Measurements from ENCODE around the gene AMIGO2.
"Not testable (repeated sequence)": the region's sequence is repeated elsewhere in the genome, so short reads cannot be mapped to it uniquely, and the experiment has no call there.

The AMIGO2 gene

DNA sequence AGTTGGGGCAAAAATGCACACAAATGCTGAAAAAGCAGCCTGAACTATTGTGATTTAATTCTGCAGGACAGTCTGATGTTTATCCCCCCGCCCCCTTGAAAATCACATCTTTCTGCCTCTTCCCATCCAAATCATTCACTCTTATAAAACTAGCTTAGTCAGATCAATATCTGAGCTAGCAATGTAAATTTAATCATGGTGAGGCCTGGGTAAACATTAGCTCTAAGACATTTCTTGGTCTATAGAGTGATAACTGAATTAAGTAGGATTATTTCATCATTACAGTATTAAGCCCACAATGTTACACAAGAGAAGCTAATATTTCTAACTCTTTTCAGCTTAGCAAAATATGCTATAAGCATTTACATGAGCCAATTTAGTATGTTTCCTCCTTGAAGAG, 9.4 kb downstream of the AMIGO2 start:
- no peak for DNase-seq

DNA sequence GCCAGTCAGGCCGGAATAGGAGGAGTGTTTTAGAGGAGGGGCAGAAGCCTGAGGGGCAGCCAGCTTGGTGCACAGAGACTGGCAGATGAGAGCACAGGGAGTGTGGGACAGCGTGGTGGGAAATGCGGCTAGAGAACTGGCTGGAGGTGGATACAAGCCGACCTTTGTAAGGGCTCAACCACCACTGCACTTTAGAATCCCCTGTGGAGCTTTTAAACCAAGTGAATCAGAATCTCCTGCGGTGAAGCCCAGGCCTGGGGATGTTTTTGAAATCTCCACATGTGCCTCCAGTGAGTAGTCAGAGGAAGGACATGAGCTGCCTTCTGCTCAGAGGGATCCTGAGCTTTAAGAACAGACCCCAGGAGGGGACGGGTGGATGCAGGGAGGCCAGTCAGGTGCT, 11.2 kb downstream of the AMIGO2 start:
- DNase-seq, result no peak

DNA sequence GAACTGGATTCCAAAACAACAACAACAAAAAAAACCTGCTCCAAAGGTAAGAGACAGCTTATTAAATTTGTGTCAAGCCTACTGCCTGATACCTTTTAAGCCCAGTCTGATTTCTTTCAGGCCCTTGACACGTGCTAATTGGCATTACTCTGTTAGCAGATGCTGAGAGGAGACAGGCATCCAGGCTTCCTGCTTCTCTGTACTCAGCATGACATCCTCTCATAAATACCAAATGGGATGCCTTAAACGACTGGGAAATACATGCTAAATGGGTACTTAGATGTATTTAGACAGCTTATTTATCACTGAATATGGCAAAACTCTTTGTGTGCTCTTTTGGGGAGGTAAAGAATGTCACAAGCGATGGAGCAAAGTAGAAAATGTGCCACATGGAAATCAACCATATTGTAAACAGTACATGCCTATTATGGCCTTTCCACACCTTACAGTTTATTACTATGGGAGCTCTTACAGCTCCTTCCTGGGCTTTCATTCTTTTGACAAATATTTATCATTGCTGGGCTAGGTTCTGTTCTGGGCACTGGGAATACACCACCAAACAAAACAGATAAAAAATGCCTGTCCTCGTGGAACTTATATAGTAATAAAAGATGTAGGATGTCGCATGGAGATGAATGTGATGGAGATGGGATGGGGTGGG, 11.9 kb downstream of the AMIGO2 start:
- DNase-seq, result no peak

DNA sequence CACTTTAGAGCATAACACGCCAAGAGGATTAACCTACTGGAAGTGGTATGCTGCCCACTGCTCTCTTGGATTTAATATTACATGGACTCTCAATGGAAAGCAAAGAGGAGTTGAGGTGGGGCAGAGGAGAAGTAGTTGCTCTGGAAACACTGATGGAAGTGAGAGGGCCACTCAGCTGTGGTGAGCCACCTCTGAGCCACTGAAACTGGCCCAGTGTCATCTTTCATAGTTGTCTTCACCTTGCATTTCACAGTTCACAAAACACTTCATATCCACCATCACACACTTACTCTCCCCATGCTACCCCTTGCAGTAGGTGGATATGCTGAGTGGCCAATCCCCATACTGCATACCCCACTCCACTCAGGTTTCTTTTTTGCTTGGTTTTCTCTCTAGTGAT, 12.6 kb downstream of the AMIGO2 start:
- DNase-seq, result no peak

DNA sequence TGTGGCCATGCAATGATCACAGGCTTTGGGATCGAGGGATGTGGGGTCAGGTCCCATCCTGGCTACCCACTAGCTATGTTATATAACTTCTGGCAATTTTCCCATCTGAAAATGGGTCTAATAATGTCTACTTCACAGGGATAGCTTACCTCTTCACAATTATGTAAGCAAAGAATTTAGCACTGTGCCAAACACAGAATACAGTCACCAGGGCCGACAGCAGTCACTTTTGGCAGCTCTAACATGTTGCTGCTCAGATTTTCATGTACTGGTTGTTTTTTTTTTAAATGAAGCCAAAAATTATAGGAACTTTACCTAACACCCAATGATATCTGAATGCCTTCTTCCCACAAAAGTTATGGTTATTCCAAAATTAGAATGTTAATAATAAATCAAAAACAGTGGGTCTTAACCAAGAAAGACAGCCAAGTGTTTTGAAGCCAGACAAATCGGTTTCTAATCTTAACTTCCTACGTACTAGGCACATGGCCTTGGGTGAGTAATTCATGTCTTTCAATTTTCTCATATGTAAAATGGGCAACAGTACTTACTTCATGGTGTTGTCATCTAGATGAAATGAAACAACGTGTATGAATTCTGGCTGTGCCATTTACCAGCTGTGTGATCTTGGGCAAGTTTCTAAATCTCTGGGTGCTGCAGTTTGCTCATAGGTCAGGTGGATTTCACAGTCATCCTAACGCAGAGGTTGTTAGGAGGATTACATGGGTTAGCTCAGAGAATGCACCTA, 13.3 kb downstream of the AMIGO2 start:
- no peak for DNase-seq

DNA sequence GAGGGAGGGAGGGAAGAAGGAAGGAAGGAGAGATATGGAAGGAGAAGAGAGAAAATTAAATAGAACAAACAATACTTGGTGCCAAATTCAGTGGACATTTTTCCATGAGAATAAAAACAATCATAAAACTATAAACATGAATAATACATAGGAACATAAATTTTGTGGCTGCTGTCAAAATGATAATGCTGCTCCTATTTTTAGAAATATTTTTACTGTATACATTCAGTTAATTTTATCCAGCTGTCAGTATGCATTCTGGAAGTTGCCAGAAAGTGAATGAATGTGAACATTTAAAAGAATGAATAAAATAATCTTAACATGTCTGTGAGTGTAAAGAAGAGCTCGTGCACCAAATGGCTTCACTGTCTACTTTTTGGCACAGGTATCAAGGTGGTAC, 14.2 kb downstream of the AMIGO2 start:
- DNase-seq, result no peak

DNA sequence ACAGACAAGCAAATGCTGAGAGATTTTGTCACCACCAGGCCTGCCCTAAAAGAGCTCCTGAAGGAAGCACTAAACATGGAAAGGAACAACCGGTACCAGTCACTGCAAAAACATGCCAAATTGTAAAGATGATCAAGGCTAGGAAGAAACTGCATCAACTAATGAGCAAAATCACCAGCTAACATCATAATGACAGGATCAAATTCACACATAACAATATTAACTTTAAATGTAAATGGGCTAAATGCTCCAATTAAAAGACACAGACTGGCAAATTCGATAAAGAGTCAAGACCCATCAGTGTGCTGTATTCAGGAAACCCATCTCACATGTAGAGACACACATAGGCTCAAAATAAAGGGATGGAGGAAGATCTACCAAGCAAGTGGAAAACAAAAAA, 21.1 kb downstream of the AMIGO2 start:
- not testable (repeated sequence) for DNase-seq

DNA sequence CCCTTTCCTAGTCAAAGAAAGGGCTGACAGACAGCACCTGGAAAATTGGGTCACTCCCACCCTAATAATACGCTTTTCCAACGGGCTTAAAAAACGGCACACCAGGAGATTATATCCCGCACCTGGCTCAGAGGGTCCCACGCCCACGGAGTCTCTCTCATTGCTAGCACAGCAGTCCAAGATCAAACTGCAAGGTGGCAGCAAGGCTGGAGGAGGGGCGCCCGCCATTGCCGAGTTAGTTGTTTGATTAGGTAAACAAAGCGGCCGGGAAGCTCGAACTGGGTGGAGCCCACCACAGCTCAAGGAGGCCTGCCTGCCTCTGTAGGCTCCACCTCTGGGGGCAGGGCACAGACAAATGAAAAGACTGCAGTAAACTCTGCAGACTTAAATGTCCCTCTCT, 22.8 kb downstream of the AMIGO2 start:
- not testable (repeated sequence) for DNase-seq

DNA sequence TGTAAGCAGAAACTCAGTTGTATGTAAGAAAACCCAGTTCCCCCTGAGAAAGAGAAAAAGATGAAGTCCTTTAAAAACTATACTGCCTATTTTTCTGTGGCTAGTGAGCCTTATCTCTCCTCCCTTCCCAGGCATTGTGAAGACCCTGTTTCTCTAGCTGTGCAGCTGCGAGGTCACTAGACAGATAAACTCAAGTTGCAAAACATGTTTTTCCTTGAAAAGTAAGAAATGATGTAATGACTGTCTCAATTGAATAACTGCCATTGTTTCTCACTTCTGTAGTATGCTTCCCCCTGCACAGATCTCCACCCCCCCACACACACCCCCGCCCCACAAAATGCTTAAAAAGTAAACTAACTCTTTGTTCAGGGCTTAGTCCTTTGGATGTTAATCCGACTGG, 23.9 kb downstream of the AMIGO2 start:
- not testable (repeated sequence) for DNase-seq

DNA sequence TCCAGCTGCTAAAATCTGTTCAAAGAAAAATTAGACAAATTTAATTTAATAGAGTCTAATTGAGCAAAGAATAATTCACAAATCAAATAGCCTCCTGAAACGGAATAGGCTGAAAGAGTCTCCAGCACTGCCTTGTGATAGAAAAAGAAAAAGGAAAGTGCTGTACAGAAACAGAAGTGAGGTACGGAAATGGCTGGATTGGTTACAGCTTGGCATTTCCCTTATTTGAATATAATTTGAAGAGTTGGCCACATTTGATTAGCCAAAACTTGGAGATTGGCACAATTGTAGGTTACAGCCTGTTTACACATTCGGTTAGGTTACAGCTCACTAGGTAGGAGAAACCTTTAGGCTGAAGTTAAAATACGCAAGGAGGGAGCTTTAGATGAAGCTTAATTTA, 25.1 kb downstream of the AMIGO2 start:
- no peak for DNase-seq

DNA sequence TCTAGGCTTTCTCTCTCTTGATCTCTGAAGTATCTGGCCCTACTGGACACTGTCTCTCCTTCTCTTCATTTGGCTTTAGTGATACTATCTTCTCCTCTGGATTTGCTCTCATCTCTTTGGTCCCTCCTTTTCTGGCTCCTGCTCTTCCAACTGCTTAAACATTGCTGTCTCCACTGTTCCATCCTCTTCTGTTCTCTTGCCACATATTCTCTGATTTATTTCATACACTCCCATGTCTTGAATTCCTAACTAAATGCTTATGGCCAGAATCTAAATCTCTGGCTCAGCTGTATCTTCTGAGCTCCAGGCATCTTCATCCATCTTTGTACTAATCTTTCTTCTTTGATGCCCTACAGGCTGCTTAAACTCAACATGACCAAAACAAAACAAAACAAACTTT, 25.8 kb downstream of the AMIGO2 start:
- no peak for DNase-seq

DNA sequence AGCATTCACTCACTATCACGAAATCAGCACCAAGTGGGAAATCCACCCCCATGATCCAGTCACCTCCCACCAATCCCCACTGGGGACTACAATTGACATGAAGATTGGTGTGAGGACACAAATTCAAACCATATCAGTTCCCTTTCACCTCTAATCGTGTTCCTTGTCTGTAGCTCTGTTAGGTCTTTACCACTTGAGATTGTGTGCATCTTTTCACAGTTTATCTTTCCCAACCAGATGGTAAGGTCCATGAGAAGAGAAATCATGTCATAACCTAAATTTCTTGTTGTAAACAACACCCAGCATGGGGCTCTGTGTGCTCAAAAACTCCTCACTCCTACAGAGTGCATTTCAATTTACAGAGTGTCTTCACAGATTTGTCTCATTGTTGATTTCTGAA, 27.5 kb downstream of the AMIGO2 start:
- no peak for DNase-seq

DNA sequence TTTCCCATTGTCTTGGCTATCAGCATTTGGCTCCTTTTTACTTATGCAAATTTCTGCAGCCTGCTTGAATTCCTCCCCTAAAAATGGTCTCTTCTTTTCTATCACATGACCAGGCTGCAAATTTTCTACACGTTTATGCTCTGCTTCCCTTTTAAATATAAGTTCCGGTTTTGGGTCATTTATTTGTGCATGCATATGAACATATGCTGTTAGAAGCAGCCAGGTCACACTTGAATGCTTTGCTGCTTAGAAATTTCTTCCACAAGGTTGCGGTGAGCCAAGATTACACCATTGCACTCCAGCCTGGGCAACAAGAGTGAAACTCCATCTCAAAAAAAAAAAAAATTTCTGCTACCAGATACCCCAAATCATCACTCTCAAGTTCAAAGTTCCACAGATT, 28.5 kb downstream of the AMIGO2 start:
- DNase-seq, result not testable (repeated sequence)

DNA sequence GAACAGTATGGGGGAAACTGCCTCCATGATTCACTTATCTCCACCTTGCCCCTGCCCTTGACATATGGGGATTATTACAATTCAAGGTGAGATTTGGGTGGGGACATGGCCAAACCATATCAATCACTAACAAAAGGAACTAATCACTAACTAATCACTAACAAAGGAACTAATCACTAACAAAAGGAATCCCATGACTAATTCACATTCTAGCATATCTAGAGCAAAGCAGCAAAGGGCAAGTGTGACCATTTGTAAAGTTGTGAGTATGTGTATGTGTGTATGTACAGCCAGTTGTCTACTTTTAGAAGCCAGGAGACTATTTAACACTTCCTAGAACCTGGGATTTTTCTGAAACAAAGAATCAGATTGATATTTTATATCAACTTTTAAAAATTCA, 31.2 kb downstream of the AMIGO2 start:
- DNase-seq, result no peak

DNA sequence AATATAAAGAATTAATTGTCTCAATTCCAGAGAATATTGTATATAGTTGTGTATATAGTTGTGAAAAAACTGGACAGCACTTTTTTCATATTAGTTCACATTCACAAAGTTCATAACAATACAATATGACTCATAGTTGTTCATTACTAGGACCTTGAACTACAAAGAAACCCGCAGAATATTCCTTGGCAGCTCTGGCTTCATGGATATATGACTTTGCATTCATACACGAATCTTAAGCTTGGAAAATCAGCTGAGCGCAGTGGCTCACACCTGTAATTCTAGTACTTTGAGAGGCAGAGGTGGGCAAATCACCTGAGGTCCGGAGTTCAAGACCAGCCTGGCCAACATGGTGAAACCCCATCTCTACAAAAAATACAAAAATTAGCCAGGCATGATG, 38.4 kb downstream of the AMIGO2 start:
- DNase-seq, result no peak

DNA sequence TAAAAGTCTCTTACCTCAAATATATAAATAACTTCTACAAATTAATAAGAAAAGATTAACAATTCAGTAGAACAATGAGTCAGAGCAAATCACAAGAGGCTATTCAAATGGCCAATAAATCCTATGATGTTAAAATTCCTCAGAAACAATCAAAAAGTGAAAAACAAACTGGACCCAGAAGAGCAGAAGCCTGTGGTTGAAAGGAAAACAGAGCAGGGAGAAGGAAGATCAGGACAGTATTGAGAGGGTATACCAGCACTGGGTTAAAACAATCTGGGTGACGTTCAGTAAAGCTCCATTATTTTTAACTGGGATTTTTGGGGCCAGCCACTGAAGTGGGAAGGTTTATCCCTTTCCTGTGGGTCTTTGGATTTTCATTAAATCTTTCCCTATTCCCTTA, 40.0 kb downstream of the AMIGO2 start:
- no peak for DNase-seq

DNA sequence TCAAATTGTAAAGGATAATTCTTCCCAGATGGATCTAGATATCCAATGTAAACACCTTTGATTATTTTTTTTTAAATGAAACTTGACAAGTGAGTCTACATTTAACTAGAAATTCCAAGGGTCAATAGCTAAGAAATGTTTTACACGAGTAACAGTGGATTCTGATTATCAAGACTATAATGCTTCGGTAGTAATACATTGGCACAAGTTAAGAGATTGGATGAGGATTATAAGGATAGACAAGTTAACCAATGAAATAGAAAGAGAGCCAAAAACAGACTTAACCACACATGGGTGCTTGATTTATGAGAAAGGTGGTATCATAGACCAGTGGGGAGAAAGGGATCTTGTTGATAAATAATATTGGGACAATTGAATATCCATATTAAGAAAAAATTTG, 40.7 kb downstream of the AMIGO2 start:
- DNase-seq, result no peak

DNA sequence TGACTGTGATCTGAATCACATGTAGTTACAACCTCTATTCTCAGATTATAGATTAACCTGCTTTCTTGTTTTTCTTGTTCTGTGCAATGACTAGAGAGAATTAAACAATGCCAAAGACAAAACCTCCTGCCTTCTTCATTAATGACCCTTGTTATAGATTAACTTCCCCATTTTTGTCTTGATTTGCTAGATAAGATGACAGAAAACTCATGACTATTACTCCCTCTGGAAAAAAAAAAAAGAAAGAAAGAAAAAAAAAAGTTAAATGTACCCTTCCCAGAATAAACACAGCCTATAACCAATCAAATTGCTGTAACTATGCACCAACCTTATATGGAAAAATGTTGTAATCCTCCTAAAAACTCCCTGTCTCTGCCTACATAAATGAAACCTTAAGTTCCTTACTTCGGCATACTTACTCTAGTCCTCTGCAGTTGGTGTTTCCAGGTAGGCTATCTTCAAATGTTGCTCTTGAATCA, 41.5 kb downstream of the AMIGO2 start:
- no peak for DNase-seq

DNA sequence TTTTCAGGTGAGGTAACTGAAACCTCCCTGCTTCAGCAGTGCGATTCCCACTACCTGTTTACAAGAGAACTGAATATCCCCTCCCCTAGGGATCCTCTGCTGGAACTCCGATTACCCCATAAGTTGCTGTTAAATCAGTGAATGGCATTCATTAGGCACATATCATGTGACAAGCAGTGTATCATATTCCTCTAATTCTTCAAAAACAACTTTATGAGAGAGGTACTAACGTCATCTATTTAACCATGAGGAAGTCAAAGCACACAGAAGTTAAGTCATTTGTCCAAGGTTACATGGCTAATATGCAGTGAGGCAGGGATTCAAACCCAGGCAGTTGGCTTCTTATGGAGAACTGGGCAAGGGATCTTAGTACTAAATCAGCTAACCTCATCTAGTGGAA, 44.3 kb downstream of the AMIGO2 start:
- no peak for DNase-seq

DNA sequence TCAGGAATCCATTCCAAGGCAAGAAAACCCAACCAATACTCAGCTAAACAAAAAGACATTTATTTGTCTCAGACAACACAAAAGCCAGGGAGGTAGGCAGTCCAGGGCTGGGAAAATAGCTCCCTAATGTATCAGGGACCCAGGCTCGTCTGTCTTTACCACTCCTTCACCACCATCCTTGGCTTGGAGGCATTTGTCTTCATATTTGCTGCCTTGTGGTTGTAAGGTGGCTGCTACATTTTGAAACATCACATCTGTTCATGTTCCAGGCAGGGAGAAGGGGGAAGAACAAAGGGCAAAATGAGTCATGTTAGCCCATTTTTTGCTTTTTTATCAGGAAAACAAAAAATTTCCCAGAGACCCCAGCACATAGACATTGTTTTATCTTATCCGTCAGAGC, 45.1 kb downstream of the AMIGO2 start:
- DNase-seq, result no peak

DNA sequence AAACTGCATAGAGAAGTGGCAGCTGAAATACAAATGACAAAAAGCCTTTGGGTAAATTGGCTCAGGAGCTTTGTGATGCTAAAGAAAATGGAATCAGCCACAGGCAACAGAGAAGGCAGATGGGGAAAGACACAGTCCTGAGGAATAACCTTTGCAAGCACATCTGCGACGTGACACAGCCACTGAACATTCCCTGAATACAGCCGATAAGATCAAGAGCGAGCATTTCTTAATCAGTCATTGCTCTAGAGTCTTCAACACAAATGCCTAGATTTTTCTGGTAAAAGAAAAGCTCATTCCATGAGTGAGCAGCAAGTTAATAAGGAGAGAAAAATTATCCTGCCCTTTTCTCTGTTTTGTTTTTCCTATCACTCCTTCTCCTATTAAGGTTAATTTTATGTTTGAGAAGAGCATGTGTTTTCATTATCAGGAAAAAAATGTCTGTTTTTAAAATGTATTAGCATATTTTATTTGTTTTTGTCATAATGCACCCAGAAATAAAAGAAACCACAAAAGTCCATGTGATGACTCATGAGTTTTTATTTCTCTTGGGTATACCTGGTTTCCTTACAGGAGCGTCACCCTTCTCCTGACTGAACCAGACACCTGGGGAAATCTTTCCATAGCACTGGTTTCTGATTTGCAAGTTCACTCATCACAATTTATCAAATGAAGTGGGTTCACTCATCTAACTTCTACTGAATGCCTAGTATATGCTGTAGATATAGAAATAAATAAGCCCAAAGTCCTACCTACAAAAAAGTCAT, 45.8 kb downstream of the AMIGO2 start:
- DNase-seq, result no peak

DNA sequence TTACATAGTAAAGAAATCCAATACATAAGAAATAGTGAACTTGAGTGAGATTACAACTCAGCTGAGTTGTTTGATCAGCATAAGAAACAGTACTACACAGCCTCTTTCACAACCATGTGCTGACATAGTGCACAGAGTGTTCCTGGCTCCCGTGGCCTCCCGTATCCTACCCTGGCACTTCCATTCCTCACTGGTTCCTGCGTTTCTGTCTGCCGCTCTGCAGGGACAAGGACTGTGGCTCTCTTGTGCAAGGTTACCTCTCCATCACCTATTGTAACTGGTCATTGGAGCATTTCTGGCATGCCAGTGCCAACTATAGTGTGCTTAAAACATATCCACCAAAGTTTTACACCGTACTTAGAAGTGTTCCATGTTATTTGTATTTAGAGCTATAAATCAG, 46.7 kb downstream of the AMIGO2 start:
- no peak for DNase-seq

DNA sequence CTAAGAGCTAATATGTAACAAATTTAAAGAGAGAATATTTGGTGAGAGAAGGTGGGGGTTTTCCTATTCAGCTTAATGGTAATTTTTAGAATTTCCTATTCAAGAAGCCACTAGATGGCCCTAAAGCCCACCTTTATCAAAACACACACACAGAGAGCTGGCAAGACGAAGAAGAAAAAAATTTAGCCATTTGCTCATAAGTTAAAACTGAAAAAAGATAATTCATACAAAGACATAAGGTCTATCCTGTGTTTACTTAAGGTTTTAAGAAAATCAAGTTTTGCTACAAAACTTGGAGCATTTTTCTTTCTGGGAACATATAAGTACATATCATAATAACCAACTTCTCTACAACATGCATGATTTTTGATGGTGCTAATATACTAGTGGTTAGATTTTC, 47.1 kb downstream of the AMIGO2 start:
- no peak for DNase-seq

DNA sequence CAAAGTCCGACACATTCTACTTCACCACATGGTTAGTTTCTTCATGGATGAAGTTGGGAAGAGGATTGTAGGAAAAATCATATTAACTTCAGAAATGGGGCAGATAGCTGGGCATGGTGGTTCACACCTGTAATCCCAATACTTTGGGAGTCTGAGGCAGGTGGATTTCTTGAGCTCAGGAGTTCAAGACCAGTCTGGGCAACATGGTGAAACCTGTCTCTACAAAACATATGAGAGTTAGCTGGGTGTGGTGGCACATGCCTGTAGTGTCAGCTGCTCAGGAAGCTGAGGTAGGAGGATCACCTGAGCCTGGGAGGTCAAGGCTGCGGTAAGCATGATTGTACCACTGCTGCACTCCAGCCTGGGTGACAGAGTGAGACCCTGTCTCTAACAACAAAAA, 49.9 kb downstream of the AMIGO2 start:
- DNase-seq, result no peak

All from activated effector memory CD4-positive, alpha-beta T cell treated with Interleukin-2 at 50 U/mL for 16 hours (primary cell).